Activated naive CD4-positive, alpha-beta T cell treated with anti-CD3 and anti-CD28 coated beads for 36 hours (primary cell): Measurements from ENCODE around the gene GORASP1. TPM values are rescaled to one million over a fixed set of nuclear protein-coding genes. Genes with fewer than 3 reads are reported as not detected.

Experiments used
- CTCF ChIA-PET: fragments of 350-600 bp; sonication (Branson Sonifier 250); formaldehyde crosslinking; loops from one replicate; lab custom pipeline; 2021; ENCODE audit warnings: antibody characterized with exemption; lab: Charles Lee
- DNase-seq: peaks from one replicate; pipeline ENCODE4 v3.0.0-alpha.2; 2020
- H3K27ac Mint-ChIP-seq: one replicate; pipeline ENCODE4 v1.8.0; 2021; ENCODE audit warnings: mild to moderate bottlenecking, mixed read lengths
- H3K27me3 Mint-ChIP-seq: one replicate; pipeline ENCODE4 v1.8.0; 2021; ENCODE audit warnings: low read depth, mixed read lengths
- H3K36me3 Mint-ChIP-seq: one replicate; pipeline ENCODE4 v1.8.0; 2021; ENCODE audit warnings: low read depth, mixed read lengths
- H3K4me1 Mint-ChIP-seq: one replicate; pipeline ENCODE4 v1.8.0; 2021; ENCODE audit warnings: low read depth, mixed read lengths
- H3K4me3 Mint-ChIP-seq: one replicate; pipeline ENCODE4 v1.8.0; 2021; ENCODE audit warnings: mild to moderate bottlenecking, moderate library complexity, mixed read lengths
- H3K9me3 Mint-ChIP-seq: one replicate; pipeline ENCODE4 v1.8.0; 2021; ENCODE audit warnings: mixed read lengths
- intact Hi-C: fragments of 100-400 bp; cut with micrococcal nuclease; formaldehyde crosslinking; loops from one replicate; pipeline ENCODE4 v1.15.1; 2023
- total RNA-seq, 2 experiments: library from RNA; stranded (reverse); gene quantifications; one replicate each; pipeline ENCODE4 v1.2.3, GENCODE V29; 2021

GORASP1 gene
- total RNA-seq, 2 experiments from 2014 or later: 19.0 to 21.8 TPM

- intact Hi-C loops: no loop called here
- Mint-ChIP-seq H3K9me3 (no peaks in the 10 kb centered on the region), H3K36me3 (peaks cover 2% of the 10 kb centered on the region), H3K27me3 (no peaks in the 10 kb centered on the region), H3K4me1 (peaks cover 48% of the 10 kb centered on the region), H3K27ac (no peak overlapping the region), H3K4me3 (no peak overlapping the region)
- DNase-seq: peak; percentile 25
- CTCF ChIA-PET: interaction anchor here (0.9 to 9.6 kb wide), 4 partner anchors 45 to 185 kb away, joined by 3 to 111 read pairs (median 8); no protein-coding TSS in a partner anchor
Measured at GRCh38 chr3:39104961-39105686, 2.3 kb downstream of the GORASP1 start.

GRCh38 chr3:39103791-39104552 lies 3.5 kb downstream of the GORASP1 start:
- no peak overlapping the region for H3K27ac Mint-ChIP-seq
- DNase-seq: no peak

DNA sequence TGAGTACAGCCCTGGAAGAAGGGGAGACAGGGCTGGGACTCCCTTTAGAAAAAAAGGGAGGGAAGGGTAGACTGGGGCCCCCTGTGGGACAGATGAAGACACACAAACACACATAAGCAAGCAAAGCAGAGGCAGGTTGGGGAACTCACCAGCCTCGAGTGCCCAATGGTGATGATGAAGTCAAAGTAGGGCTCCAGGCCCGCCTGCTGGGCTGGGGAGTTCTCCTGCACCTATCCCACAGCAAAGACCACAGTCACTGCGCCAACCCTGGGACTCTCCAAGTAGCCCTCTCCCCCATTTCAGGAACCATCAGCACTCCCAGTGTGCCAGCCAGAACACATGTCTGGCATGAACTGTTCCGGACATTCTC lies 4.1 kb downstream of the GORASP1 start:
- H3K27ac Mint-ChIP-seq: peak overlapping the region; percentile 25
- intact Hi-C loops: no loop called here
- no peak for DNase-seq
- no peak overlapping the region for H3K4me3 Mint-ChIP-seq
- H3K27me3 Mint-ChIP-seq: no peaks in the 10 kb centered on the region
- peaks cover 2% of the 10 kb centered on the region for H3K36me3 Mint-ChIP-seq
- peaks cover 43% of the 10 kb centered on the region for H3K4me1 Mint-ChIP-seq
- no peaks in the 10 kb centered on the region for H3K9me3 Mint-ChIP-seq
- CTCF ChIA-PET: interaction anchor here (9.6 kb wide), 1 partner anchor 187 kb away, joined by 111 read pairs; no protein-coding TSS in a partner anchor

More at GRCh38 chr3:39103791-39104552, 3.5 kb downstream of the GORASP1 start:
- Mint-ChIP-seq H3K36me3 (peaks cover 2% of the 10 kb centered on the region), H3K4me3 (no peak overlapping the region), H3K9me3 (no peaks in the 10 kb centered on the region), H3K27me3 (no peaks in the 10 kb centered on the region), H3K4me1 (peaks cover 48% of the 10 kb centered on the region)
- intact Hi-C loops: no loop called here
- CTCF ChIA-PET: interaction anchor here (9.6 kb wide), 1 partner anchor 186 kb away, joined by 111 read pairs; no protein-coding TSS in a partner anchor

GRCh38 chr3:39102504-39103323 lies 4.7 kb downstream of the GORASP1 start:
- H3K36me3 Mint-ChIP-seq: peaks cover 2% of the 10 kb centered on the region
- peaks cover 37% of the 10 kb centered on the region for H3K4me1 Mint-ChIP-seq
- H3K4me3 Mint-ChIP-seq: no peak overlapping the region
- DNase-seq: no peak
- no peaks in the 10 kb centered on the region for H3K9me3 Mint-ChIP-seq
- no peaks in the 10 kb centered on the region for H3K27me3 Mint-ChIP-seq
- intact Hi-C loops: no loop called here
- H3K27ac Mint-ChIP-seq: peak overlapping the region; percentile 41
- CTCF ChIA-PET: interaction anchor here (9.6 kb wide), 1 partner anchor 187 kb away, joined by 111 read pairs; no protein-coding TSS in a partner anchor

DNA sequence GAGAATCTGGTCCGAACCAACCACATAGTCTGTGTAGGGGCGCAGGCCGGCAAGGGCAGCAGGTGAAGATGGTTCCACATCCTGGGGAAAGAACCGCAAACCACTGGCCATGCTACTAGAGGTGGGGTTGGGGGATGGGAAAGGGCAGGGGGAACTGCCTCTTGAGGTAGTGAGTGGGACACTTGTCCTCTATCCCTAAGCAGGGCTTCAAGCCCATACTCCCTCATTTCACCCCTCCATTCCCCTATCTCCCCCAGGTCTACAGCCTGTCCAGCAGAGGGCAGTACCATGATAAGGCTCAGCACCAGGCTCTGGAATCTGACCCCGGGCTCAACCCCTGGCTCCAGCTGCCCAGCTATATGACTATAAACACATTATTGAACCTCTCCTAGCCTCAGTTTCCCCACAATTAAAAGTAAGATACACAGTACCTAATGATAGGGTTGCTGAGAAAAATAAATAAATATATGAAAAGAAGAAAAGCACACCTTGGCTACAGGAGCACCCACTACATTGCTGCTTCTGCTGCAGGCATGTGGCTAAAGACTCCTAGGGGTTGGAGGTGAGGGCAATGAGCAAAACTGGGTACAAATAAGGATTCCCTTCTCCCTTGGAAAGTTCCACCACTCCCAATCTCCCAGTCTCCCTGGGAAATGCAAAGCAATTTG lies 6.3 kb downstream of the GORASP1 start:
- intact Hi-C loops: loop anchor here (1.0 to 2.0 kb wide), 3 partner anchors 28 to 187 kb away; no protein-coding TSS in a partner anchor
- Mint-ChIP-seq H3K4me3 (no peak overlapping the region), H3K36me3 (peaks cover 2% of the 10 kb centered on the region), H3K9me3 (no peaks in the 10 kb centered on the region), H3K4me1 (peaks cover 28% of the 10 kb centered on the region), H3K27ac (no peak overlapping the region), H3K27me3 (no peaks in the 10 kb centered on the region)
- CTCF ChIA-PET: interaction anchor here (0.6 to 9.6 kb wide), 3 partner anchors 95 to 189 kb away, joined by 3 to 111 read pairs (median 3); no protein-coding TSS in a partner anchor
- DNase-seq: peak; percentile 63

GRCh38 chr3:39100500-39100886 lies 6.9 kb downstream of the GORASP1 start:
- intact Hi-C loops: loop anchor here (2.0 kb wide), 1 partner anchor 28 kb away; no protein-coding TSS in a partner anchor

DNA sequence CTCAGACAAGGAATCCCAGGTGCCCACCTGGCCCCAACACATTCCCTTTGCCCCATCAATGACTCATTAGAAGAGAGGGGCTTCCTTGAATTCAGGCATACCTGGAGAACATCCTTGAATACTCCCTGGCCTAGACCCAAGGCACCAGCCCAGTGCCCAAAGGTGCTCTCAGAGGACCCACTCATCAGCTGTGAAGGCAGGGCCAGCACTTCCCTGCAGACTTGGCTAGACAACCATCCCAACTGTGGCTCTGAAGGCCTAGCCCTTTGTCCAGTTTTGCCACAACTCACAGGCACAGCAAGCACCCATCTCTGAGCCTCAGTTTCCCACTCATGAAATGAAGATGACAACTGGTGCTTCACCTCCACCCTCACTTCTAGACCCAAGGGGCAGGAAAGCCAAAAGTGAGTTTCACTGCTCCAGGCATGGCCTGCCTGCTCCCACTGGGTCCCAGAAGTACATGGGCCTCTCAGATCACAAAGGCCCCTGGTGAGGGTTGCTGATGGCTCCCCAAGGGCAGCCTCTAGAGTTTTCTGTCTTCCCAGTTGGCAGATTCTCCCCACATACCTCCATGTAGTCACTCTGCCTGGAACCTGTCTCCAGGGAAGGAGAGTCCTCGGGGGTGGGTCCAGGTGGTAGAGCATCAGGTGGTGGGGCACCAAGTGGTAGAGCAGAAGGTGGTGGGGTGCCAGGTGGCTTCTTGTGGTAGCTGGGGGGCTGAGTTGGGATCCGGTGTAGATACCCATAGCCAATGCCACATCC lies 7.5 kb downstream of the GORASP1 start:
- Mint-ChIP-seq H3K4me1 (peaks cover 15% of the 10 kb centered on the region), H3K4me3 (no peak overlapping the region), H3K27me3 (no peaks in the 10 kb centered on the region), H3K27ac (no peak overlapping the region), H3K9me3 (no peaks in the 10 kb centered on the region), H3K36me3 (peaks cover 4% of the 10 kb centered on the region)
- intact Hi-C loops: loop anchor here (2.0 kb wide), 1 partner anchor 29 kb away; no protein-coding TSS in a partner anchor
- CTCF ChIA-PET: no interaction called here
- no peak for DNase-seq

More at GRCh38 chr3:39100500-39100886, 6.9 kb downstream of the GORASP1 start:
- H3K36me3 Mint-ChIP-seq: peaks cover 2% of the 10 kb centered on the region
- H3K4me1 Mint-ChIP-seq: peaks cover 21% of the 10 kb centered on the region
- CTCF ChIA-PET: interaction anchor here (1.0 to 9.6 kb wide), 2 partner anchors 111 to 190 kb away, joined by 3 to 111 read pairs; no protein-coding TSS in a partner anchor
- H3K27me3 Mint-ChIP-seq: no peaks in the 10 kb centered on the region
- no peak for DNase-seq
- no peak overlapping the region for H3K4me3 Mint-ChIP-seq
- H3K9me3 Mint-ChIP-seq: no peaks in the 10 kb centered on the region
- H3K27ac Mint-ChIP-seq: no peak overlapping the region

DNA sequence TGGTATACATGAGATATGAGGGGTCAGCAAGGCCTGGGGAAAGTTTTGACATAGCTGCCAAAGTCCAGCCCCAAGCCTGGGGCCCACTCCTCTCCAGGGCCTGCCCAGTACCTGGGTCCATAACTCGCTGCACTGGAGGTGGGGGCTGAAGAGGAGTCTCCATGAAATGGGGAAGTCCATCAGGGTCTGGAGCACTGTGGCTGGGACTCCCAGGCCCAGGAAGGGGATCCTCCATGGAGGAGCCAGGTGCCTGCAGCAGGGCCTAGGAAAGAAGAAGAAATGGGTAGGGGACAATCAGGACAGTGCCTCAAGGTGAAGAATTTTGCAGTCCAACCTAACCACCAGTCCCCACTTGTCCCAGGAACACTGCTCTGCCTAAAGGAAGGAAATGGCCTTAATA lies 8.2 kb downstream of the GORASP1 start:
- H3K4me1 Mint-ChIP-seq: peaks cover 14% of the 10 kb centered on the region
- intact Hi-C loops: no loop called here
- H3K9me3 Mint-ChIP-seq: no peaks in the 10 kb centered on the region
- peaks cover 6% of the 10 kb centered on the region for H3K36me3 Mint-ChIP-seq
- no peak overlapping the region for H3K4me3 Mint-ChIP-seq
- CTCF ChIA-PET: no interaction called here
- H3K27ac Mint-ChIP-seq: no peak overlapping the region
- no peak for DNase-seq
- H3K27me3 Mint-ChIP-seq: no peaks in the 10 kb centered on the region

GRCh38 chr3:39098473-39099000 lies 8.9 kb downstream of the GORASP1 start:
- CTCF ChIA-PET: interaction anchor here (1.7 kb wide), 1 partner anchor 92 kb away, joined by 4 read pairs; no protein-coding TSS in a partner anchor
- DNase-seq: no peak
- Mint-ChIP-seq H3K9me3 (no peaks in the 10 kb centered on the region), H3K36me3 (peaks cover 10% of the 10 kb centered on the region), H3K27me3 (no peaks in the 10 kb centered on the region), H3K27ac (no peak overlapping the region), H3K4me3 (no peak overlapping the region), H3K4me1 (peaks cover 11% of the 10 kb centered on the region)
- intact Hi-C loops: no loop called here

DNA sequence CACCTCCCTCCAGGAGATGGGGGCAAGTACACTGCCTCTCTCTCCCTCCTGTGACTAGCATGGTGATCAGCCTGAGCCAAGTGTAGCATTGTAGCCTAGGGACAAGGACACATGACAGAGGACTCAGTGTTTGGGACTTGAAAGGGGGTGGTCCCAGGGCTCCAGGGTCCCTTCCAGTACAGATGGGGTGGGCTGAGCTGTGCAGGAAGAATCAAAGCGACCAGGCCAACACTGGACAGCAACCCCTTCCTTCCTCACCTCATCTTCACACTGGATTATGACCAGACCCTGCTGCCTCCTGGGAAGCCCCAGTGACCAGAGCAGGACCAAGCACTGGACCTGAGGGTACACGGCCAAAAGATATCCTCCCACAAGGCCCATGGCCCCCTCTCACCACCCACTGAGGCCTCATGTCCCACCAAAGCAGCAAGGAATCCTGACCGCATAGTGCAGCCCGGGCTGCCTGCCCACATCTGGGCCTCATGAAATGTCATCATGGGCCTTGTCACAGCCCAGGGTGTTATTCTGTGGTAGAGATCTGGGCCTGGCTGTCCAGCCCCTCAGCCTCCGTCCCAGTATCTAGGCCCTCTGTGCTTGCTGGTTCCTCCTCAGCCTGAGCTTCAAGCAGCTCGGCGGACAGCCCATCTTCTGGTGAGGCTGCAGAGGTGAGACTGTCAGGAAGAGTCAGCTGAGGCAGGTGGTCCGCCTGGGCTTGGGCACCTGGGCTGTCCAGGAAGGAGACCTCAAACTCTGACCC lies 9.5 kb downstream of the GORASP1 start:
- Mint-ChIP-seq H3K9me3 (no peaks in the 10 kb centered on the region), H3K27ac (no peak overlapping the region), H3K4me1 (peaks cover 7% of the 10 kb centered on the region), H3K36me3 (peaks cover 10% of the 10 kb centered on the region), H3K4me3 (no peak overlapping the region), H3K27me3 (no peaks in the 10 kb centered on the region)
- no peak for DNase-seq
- CTCF ChIA-PET: interaction anchor here (1.2 to 1.7 kb wide), 2 partner anchors 92 to 191 kb away, joined by 4 to 5 read pairs; no protein-coding TSS in a partner anchor
- intact Hi-C loops: no loop called here
